Panc1 (cell line): ENCODE measurements around the gene MYRIP. TPM values are rescaled to one million over a fixed set of nuclear protein-coding genes. Genes with fewer than 3 reads are reported as not detected.

Source experiments
- ATAC-seq: fragments of 200-7000 bp; cut with Tn5 transposase; 2 replicates; pipeline ENCODE4 v1.9.1; 2020; ENCODE audit warnings: mild to moderate bottlenecking, moderate library complexity
- BruUV-seq: library from RNA; stranded (reverse); fragments of 400-500 nt; replicated peaks from 2 replicates; lab custom pipeline; 2021; lab: Mats Ljungman, UMichigan
- CTCF ChIA-PET: fragments of 300-600 bp; sonication (Branson Sonifier 250); formaldehyde crosslinking; loops from one replicate; lab custom pipeline; 2022; ENCODE audit warnings: antibody characterized with exemption; lab: Charles Lee
- POLR2A ChIA-PET: fragments of 300-600 bp; sonication (Branson Sonifier 250); formaldehyde crosslinking; loops from one replicate; lab custom pipeline; 2022; ENCODE audit warnings: antibody characterized with exemption; lab: Charles Lee
- DNase-seq: peaks from one replicate; pipeline ENCODE4 v3.0.0-alpha.2; 2010; ENCODE audit warnings: low read depth, low spot score
- H3K27ac ChIP-seq: 2 replicates; pipeline ENCODE4 v1.5.1; 2011; ENCODE audit warnings: mild to moderate bottlenecking, low read length, inconsistent platforms
- H3K27me3 ChIP-seq: fragments of 200-500 bp; sonication (Bioruptor generic); 2 replicates; pipeline ENCODE4 v1.6.0; 2014; ENCODE audit warnings: low read length, inconsistent platforms; ENCODE audit not compliant: control insufficient read depth, insufficient read depth
- H3K36me3 ChIP-seq: fragments of 200-500 bp; sonication (Bioruptor generic); 2 replicates; pipeline ENCODE4 v1.5.1; 2014; ENCODE audit warnings: inconsistent platforms, mild to moderate bottlenecking, low read length, moderate library complexity; ENCODE audit not compliant: control insufficient read depth, insufficient read depth
- H3K4me1 ChIP-seq: 2 replicates; pipeline ENCODE4 v1.5.1; 2011; ENCODE audit warnings: inconsistent platforms, mild to moderate bottlenecking, low read length, moderate library complexity; ENCODE audit not compliant: control insufficient read depth, insufficient read depth
- H3K4me3 ChIP-seq, 2 experiments: 2 replicates each; pipeline ENCODE4 v1.5.1; 2011 to 2012; ENCODE audit warnings: low read depth in 2 of 2, low read length in 2 of 2, mild to moderate bottlenecking in 2 of 2, inconsistent platforms in 1 of 2, moderate library complexity in 1 of 2
- H3K9me3 ChIP-seq: fragments of 200-500 bp; sonication (Bioruptor generic); 2 replicates; pipeline ENCODE4 v1.5.1; 2014; ENCODE audit warnings: low read depth, mild to moderate bottlenecking, inconsistent platforms, low read length, moderate library complexity; ENCODE audit not compliant: control insufficient read depth, insufficient read depth
- CTCF ChIP-seq: fragments of 450-650 bp; IDR thresholded peaks from 2 replicates; pipeline ENCODE4 v1.5.1; 2017; ENCODE audit warnings: mild to moderate bottlenecking
- POLR2AphosphoS5 ChIP-seq: IDR thresholded peaks from 2 replicates; pipeline ENCODE4 v1.6.1; 2012; ENCODE audit warnings: mild to moderate bottlenecking, low read depth, low read length, moderate library complexity
- REST ChIP-seq, 2 experiments: IDR thresholded peaks; 2 replicates each; pipeline ENCODE4 v1.6.1; 2011 to 2012; ENCODE audit warnings: low read depth in 2 of 2, control low read depth in 1 of 2, low read length in 1 of 2, mild to moderate bottlenecking in 1 of 2, moderate library complexity in 1 of 2; ENCODE audit not compliant: insufficient read depth in 1 of 2
- SIN3A ChIP-seq: IDR thresholded peaks from 2 replicates; pipeline ENCODE4 v1.6.1; 2012; ENCODE audit warnings: low read depth, mild to moderate bottlenecking, low read length, moderate library complexity, borderline replicate concordance; ENCODE audit not compliant: insufficient read depth
- TCF7L2 ChIP-seq: IDR thresholded peaks from 2 replicates; pipeline ENCODE4 v1.6.1; 2011; ENCODE audit warnings: mild to moderate bottlenecking, low read depth, low read length, inconsistent platforms
- in situ Hi-C: cut with HindIII; loops from 2 replicates; pipeline ENCODE4 v1.10.0; 2016; ENCODE audit warnings: low sequenced_read_pairs, low pct_unique_long_range_greater_than_20kb
- intact Hi-C: fragments of 100-400 bp; cut with micrococcal nuclease; formaldehyde crosslinking; loops from one replicate; pipeline ENCODE4 v1.10.0; 2022; ENCODE audit not compliant: unreplicated experiment
- total RNA-seq: library from RNA; stranded (reverse); gene quantifications from one replicate; pipeline ENCODE4 v1.2.1, GENCODE V29; 2021; ENCODE audit not compliant: unreplicated experiment

MYRIP gene
- total RNA-seq, 1 experiment from 2014 or later: 0.59 TPM

GRCh38 chr3:39936848-39937247, 127.4 kb downstream of the MYRIP start:
- intact Hi-C loops (no loop called here), in situ Hi-C loops (no loop called here)
- POLR2A ChIA-PET: no interaction called here
- no peaks in the 10 kb centered on the region for H3K36me3 ChIP-seq
- ATAC-seq (no peak), DNase-seq (no peak)
- no peaks in the 10 kb centered on the region for H3K9me3 ChIP-seq
- BruUV-seq: no TSS peak
- no peak overlapping the region for H3K4me3 ChIP-seq
- TF ChIP-seq TCF7L2 (no peak), CTCF (no peak), POLR2AphosphoS5 (no peak), SIN3A (no peak), REST (IDR thresholded peaks at IDR 0.05; ENCODE audit: insufficient read depth in 1 of 2, low read depth in 2 of 2, low read length in 1 of 2) (no peak)
- H3K27ac ChIP-seq: no peak overlapping the region
- CTCF ChIA-PET: no interaction called here
- no peaks in the 10 kb centered on the region for H3K27me3 ChIP-seq
- H3K4me1 ChIP-seq: no peaks in the 10 kb centered on the region

- Histone ChIP-seq H3K4me1 (no peaks in the 10 kb centered on the region), H3K9me3 (no peaks in the 10 kb centered on the region), H3K27ac (no peak overlapping the region), H3K27me3 (no peaks in the 10 kb centered on the region), H3K4me3 (no peak overlapping the region), H3K36me3 (no peaks in the 10 kb centered on the region)
- DNase-seq (no peak), ATAC-seq (no peak)
- intact Hi-C loops: no loop called here
- BruUV-seq: no TSS peak
- in situ Hi-C loops: no loop called here
- TF ChIP-seq POLR2AphosphoS5: no peak
- TF ChIP-seq SIN3A: no peak
- no peak for TF ChIP-seq TCF7L2
- no peak for TF ChIP-seq CTCF
- no peak for TF ChIP-seq REST (IDR thresholded peaks at IDR 0.05; ENCODE audit: insufficient read depth in 1 of 2, low read depth in 2 of 2, low read length in 1 of 2)
- CTCF ChIA-PET: no interaction called here
- POLR2A ChIA-PET: no interaction called here
Measured at GRCh38 chr3:39937315-39937714, 127.9 kb downstream of the MYRIP start.
